ENCODE data around the gene THSD7B. TPM values are rescaled to one million over a fixed set of nuclear protein-coding genes. Genes with fewer than 3 reads are reported as not detected.

Gene THSD7B
- total RNA-seq, 1 donor from 2014 or later: 10.5 TPM

GRCh38 chr2:137005210-137005609 is 239.9 kb downstream of the THSD7B start:
- Mint-ChIP-seq H3K4me1 (ENCODE audit: unreplicated experiment) (no peaks in the 10 kb centered on the region), H3K9me3 (ENCODE audit: unreplicated experiment) (no peaks in the 10 kb centered on the region), H3K27me3 (ENCODE audit: unreplicated experiment) (peaks cover 1% of the 10 kb centered on the region), H3K27ac (ENCODE audit: unreplicated experiment) (no peak overlapping the region), H3K36me3 (ENCODE audit: low read depth, unreplicated experiment) (no peaks in the 10 kb centered on the region), H3K4me3 (ENCODE audit: unreplicated experiment) (no peak overlapping the region)
- DNase-seq (ENCODE audit: low spot score): no peak
- no peak for TF ChIP-seq CTCF (IDR thresholded peaks at IDR 0.05; ENCODE audit: unreplicated experiment)

- Mint-ChIP-seq H3K36me3 (ENCODE audit: low read depth, unreplicated experiment) (no peaks in the 10 kb centered on the region), H3K27ac (ENCODE audit: unreplicated experiment) (no peak overlapping the region), H3K4me1 (ENCODE audit: unreplicated experiment) (no peaks in the 10 kb centered on the region), H3K27me3 (ENCODE audit: unreplicated experiment) (no peaks in the 10 kb centered on the region), H3K4me3 (ENCODE audit: unreplicated experiment) (no peak overlapping the region), H3K9me3 (ENCODE audit: unreplicated experiment) (no peaks in the 10 kb centered on the region)
- no peak for DNase-seq (ENCODE audit: low spot score)
- TF ChIP-seq CTCF (IDR thresholded peaks at IDR 0.05; ENCODE audit: unreplicated experiment): no peak
These were observed 242.6 kb downstream of the THSD7B start for GRCh38 chr2:137007938-137008337.

- H3K27me3 Mint-ChIP-seq (ENCODE audit: unreplicated experiment): peaks cover 2% of the 10 kb centered on the region
- H3K4me3 Mint-ChIP-seq (ENCODE audit: unreplicated experiment): no peak overlapping the region
- DNase-seq (ENCODE audit: low spot score): no peak
- H3K36me3 Mint-ChIP-seq (ENCODE audit: low read depth, unreplicated experiment): no peaks in the 10 kb centered on the region
- H3K4me1 Mint-ChIP-seq (ENCODE audit: unreplicated experiment): no peaks in the 10 kb centered on the region
- TF ChIP-seq CTCF (IDR thresholded peaks at IDR 0.05; ENCODE audit: unreplicated experiment): no peak
- no peaks in the 10 kb centered on the region for H3K9me3 Mint-ChIP-seq (ENCODE audit: unreplicated experiment)
- H3K27ac Mint-ChIP-seq (ENCODE audit: unreplicated experiment): no peak overlapping the region
These were observed 244.6 kb downstream of the THSD7B start for GRCh38 chr2:137009953-137010352.

GRCh38 chr2:137020452-137021196 is 255.3 kb downstream of the THSD7B start:
- TF ChIP-seq CTCF (IDR thresholded peaks at IDR 0.05; ENCODE audit: unreplicated experiment): no peak
- H3K36me3 Mint-ChIP-seq (ENCODE audit: low read depth, unreplicated experiment): no peaks in the 10 kb centered on the region
- DNase-seq (ENCODE audit: low spot score): no peak
- no peaks in the 10 kb centered on the region for H3K4me1 Mint-ChIP-seq (ENCODE audit: unreplicated experiment)
- H3K27ac Mint-ChIP-seq (ENCODE audit: unreplicated experiment): no peak overlapping the region
- no peak overlapping the region for H3K4me3 Mint-ChIP-seq (ENCODE audit: unreplicated experiment)
- no peaks in the 10 kb centered on the region for H3K27me3 Mint-ChIP-seq (ENCODE audit: unreplicated experiment)
- no peaks in the 10 kb centered on the region for H3K9me3 Mint-ChIP-seq (ENCODE audit: unreplicated experiment)

- Mint-ChIP-seq H3K4me1 (ENCODE audit: unreplicated experiment) (no peaks in the 10 kb centered on the region), H3K36me3 (ENCODE audit: low read depth, unreplicated experiment) (no peaks in the 10 kb centered on the region), H3K4me3 (ENCODE audit: unreplicated experiment) (no peak overlapping the region), H3K27ac (ENCODE audit: unreplicated experiment) (no peak overlapping the region), H3K27me3 (ENCODE audit: unreplicated experiment) (no peaks in the 10 kb centered on the region), H3K9me3 (ENCODE audit: unreplicated experiment) (no peaks in the 10 kb centered on the region)
- DNase-seq (ENCODE audit: low spot score): no peak
- TF ChIP-seq CTCF (IDR thresholded peaks at IDR 0.05; ENCODE audit: unreplicated experiment): no peak
These were observed 256.4 kb downstream of the THSD7B start for GRCh38 chr2:137021763-137022162.

All from endothelial cell (in vitro differentiated cells).